GM13976 (cell line): ENCODE measurements around the gene MGAT4C.

Experiments used
- DNase-seq: peaks from one replicate; pipeline ENCODE4 v3.0.0; 2012; ENCODE audit warnings: low spot score
- CTCF ChIP-seq: IDR thresholded peaks from 2 replicates; pipeline ENCODE4 v1.5.1; 2012; ENCODE audit warnings: borderline replicate concordance, mild to moderate bottlenecking; ENCODE audit not compliant: insufficient read depth; ENCODE audit errors: extremely low read depth, missing control alignments, control extremely low read depth
- in situ Hi-C: fragments of 300-500 bp; cut with MboI; formaldehyde crosslinking; loops from one replicate; pipeline ENCODE4 v1.12.0; 2022; ENCODE audit warnings: low sequenced_read_pairs, mixed read lengths, inconsistent platforms; ENCODE audit not compliant: unreplicated experiment

The MGAT4C gene

GRCh38 chr12:86234316-86234855 is 21.8 kb downstream of the MGAT4C start:
- TF ChIP-seq CTCF: no peak
- no peak for DNase-seq
- in situ Hi-C loops: no loop called here

- TF ChIP-seq CTCF: no peak
- in situ Hi-C loops: no loop called here
- no peak for DNase-seq
Measured at GRCh38 chr12:86233126-86233525, 23.1 kb downstream of the MGAT4C start.

- in situ Hi-C loops: no loop called here
- no peak for DNase-seq
Measured at GRCh38 chr12:86230516-86231146, 25.6 kb downstream of the MGAT4C start.

GRCh38 chr12:86229772-86230171 is 26.4 kb downstream of the MGAT4C start:
- in situ Hi-C loops: no loop called here
- TF ChIP-seq CTCF: no peak
- no peak for DNase-seq

More at GRCh38 chr12:86230516-86231146, 25.6 kb downstream of the MGAT4C start:
- TF ChIP-seq CTCF: no peak

GRCh38 chr12:86228656-86229055 is 27.5 kb downstream of the MGAT4C start:
- no peak for DNase-seq
- in situ Hi-C loops: no loop called here
- no peak for TF ChIP-seq CTCF

- no peak for DNase-seq
- in situ Hi-C loops: no loop called here
- no peak for TF ChIP-seq CTCF
Measured at GRCh38 chr12:86226481-86226880, 29.7 kb downstream of the MGAT4C start.
